Prostate gland (tissue), 1 donor: ENCODE data around the gene SETBP1.

Experiments
- POLR2A ChIP-seq: fragments of 450-650 bp; IDR thresholded peaks from one replicate; pipeline ENCODE4 v1.6.1; 2016; ENCODE audit warnings: antibody characterized with exemption, mild to moderate bottlenecking
- POLR2AphosphoS5 ChIP-seq: sonication (generic); formaldehyde crosslinking; IDR thresholded peaks from one replicate; pipeline ENCODE4 v1.6.1; 2017; ENCODE audit warnings: antibody characterized with exemption

- TF ChIP-seq POLR2A, result no peak
- no peak for TF ChIP-seq POLR2AphosphoS5
These were observed 28.0 kb upstream of the SETBP1 start for GRCh38 chr18:44652722-44653121.
